ENCODE measurements around the gene DNAJC25.
A peak's percentile ranks its signal among the peaks of the same experiment; 100 is the strongest.
"Not testable (repeated sequence)": the region's sequence is repeated elsewhere in the genome, so short reads cannot be mapped to it uniquely, and the experiment has no call there.

The DNAJC25 gene

DNA sequence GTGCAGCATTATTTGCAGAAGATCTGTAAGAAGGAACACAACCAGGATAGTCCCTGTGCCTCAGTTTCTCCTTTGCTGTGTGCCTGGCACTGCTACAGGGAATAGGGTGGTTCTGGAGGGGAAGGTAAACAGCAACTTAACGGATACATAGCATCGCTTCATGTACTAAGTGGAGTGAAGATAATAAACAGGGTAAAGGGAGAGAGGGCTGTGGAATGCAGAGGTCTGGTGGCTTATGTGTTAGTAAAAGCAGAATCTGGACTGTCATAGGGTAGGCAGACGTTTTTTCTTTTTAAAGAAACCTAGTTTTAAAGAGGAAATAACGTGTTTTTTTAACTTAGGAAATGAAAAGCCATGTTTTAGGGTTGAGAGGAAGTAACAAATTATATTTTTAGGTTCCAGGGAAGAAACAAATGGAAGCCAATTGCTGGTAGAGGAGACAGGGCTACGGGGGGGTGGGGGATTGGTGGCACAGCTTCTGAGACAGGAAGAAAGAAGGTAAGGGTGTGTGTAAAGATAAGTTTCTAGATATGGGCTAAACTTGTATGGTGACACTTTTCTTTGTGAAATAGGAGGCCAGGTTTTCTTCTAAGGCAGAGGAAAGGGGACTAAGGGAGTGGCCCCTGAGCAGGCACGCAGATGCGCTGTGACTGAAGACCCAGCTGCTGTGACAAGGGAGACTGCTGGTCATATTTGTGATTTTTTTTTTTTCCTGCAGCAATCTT lies 31.6 kb downstream of the DNAJC25 start:
- TF ChIP-seq, protein P1, sequence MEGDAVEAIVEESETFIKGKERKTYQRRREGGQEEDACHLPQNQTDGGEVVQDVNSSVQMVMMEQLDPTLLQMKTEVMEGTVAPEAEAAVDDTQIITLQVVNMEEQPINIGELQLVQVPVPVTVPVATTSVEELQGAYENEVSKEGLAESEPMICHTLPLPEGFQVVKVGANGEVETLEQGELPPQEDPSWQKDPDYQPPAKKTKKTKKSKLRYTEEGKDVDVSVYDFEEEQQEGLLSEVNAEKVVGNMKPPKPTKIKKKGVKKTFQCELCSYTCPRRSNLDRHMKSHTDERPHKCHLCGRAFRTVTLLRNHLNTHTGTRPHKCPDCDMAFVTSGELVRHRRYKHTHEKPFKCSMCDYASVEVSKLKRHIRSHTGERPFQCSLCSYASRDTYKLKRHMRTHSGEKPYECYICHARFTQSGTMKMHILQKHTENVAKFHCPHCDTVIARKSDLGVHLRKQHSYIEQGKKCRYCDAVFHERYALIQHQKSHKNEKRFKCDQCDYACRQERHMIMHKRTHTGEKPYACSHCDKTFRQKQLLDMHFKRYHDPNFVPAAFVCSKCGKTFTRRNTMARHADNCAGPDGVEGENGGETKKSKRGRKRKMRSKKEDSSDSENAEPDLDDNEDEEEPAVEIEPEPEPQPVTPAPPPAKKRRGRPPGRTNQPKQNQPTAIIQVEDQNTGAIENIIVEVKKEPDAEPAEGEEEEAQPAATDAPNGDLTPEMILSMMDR (IDR thresholded peaks at IDR 0.05), result no peak
- H3K27ac ChIP-seq, result peak overlapping the region in 1 of 2 donors; percentile 82
- DNase-seq (ENCODE audit: low spot score), result no peak
- peak overlapping the region; percentile 76 for H3K4me3 ChIP-seq

- TF ChIP-seq, protein P1 (IDR thresholded peaks at IDR 0.05), result no peak
- Histone ChIP-seq H3K4me3 (peak overlapping the region; percentile 76), H3K27ac (peak overlapping the region in 1 of 2 donors; percentile 10)
- no peak for DNase-seq (ENCODE audit: low spot score)
Observed at GRCh38 chr9:111663301-111663823, 32.2 kb downstream of the DNAJC25 start.

- DNase-seq (ENCODE audit: low spot score), result no peak
- TF ChIP-seq, protein P1 (IDR thresholded peaks at IDR 0.05), result no peak
- no peak overlapping the region for H3K27ac ChIP-seq
- H3K4me3 ChIP-seq, result no peak overlapping the region
Observed at GRCh38 chr9:111668026-111668573, 37.0 kb downstream of the DNAJC25 start.

- not testable (repeated sequence) for H3K4me3 ChIP-seq; DNase-seq (ENCODE audit: low spot score); H3K27ac ChIP-seq
Observed at GRCh38 chr9:111668601-111669000, 37.5 kb downstream of the DNAJC25 start.

GRCh38 chr9:111674319-111674718 lies 43.2 kb downstream of the DNAJC25 start:
- no peak overlapping the region for H3K27ac ChIP-seq
- no peak overlapping the region for H3K4me3 ChIP-seq
- TF ChIP-seq, protein P1 (IDR thresholded peaks at IDR 0.05), result no peak
- DNase-seq (ENCODE audit: low spot score), result no peak

DNA sequence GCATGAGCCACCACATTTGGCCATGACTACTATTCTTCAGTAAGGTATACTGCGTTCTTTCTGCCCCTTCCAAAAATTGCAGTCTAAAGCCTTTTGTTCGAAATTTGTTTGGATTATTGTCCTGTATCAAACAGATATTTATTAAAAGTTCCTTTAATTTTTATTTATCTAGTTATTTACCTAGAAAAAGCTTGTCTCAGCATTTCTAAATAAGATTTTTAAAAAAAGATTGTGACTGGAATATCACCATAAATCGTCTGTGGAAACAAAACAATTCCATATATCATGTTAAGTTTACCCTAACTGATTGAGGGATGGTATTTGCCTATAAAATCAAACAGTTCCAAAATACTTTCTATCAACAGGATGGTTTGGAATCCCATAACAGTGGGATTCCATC lies 45.0 kb downstream of the DNAJC25 start:
- Histone ChIP-seq H3K4me3 (no peak overlapping the region), H3K27ac (no peak overlapping the region)
- no peak for DNase-seq (ENCODE audit: low spot score)
- TF ChIP-seq, protein P1 (IDR thresholded peaks at IDR 0.05), result no peak

GRCh38 chr9:111678293-111678692 lies 47.2 kb downstream of the DNAJC25 start:
- DNase-seq (ENCODE audit: low spot score), result no peak
- TF ChIP-seq, protein P1 (IDR thresholded peaks at IDR 0.05), result no peak
- no peak overlapping the region for H3K27ac ChIP-seq
- no peak overlapping the region for H3K4me3 ChIP-seq

Measured in coronary artery (tissue), 2 donors.